B cell (primary cell): Measurements from ENCODE around the gene LRCH1.

Source experiments
- CTCF ChIP-seq: fragments of 200-600 bp; IDR thresholded peaks from one replicate; pipeline ENCODE4 v1.8.0; 2022; ENCODE audit warnings: antibody characterized with exemption, mild to moderate bottlenecking
- EZH2 ChIP-seq: IDR thresholded peaks from 2 replicates; pipeline ENCODE4 v1.6.1; 2012; ENCODE audit warnings: borderline replicate concordance, low read depth, mild to moderate bottlenecking, moderate library complexity, low read length; ENCODE audit not compliant: insufficient read depth, poor library complexity, severe bottlenecking

- TF ChIP-seq CTCF (no peak), EZH2 (no peak)
Observed at GRCh38 chr13:46753137-46753536, 200.2 kb downstream of the LRCH1 start.
